H1 (cell line): ENCODE results near the gene GDNF. TPM values are rescaled to one million over a fixed set of nuclear protein-coding genes. Genes with fewer than 3 reads are reported as not detected.

Experiments used
- CTCF ChIA-PET: fragments of 300-600 bp; sonication (Branson Sonifier 250); formaldehyde crosslinking; loops from one replicate; lab custom pipeline; 2021; ENCODE audit not compliant: partially characterized antibody; lab: Charles Lee
- POLR2A ChIA-PET: fragments of 300-600 bp; sonication (Branson Sonifier 250); formaldehyde crosslinking; loops from one replicate; lab custom pipeline; 2021; ENCODE audit warnings: inconsistent platforms; ENCODE audit not compliant: partially characterized antibody; lab: Charles Lee
- DNase-seq, 2 experiments: peaks; one replicate each; pipeline versions ENCODE4 v3.0.0 to v3.0.0-alpha.2; 2010 to 2022; ENCODE audit warnings: low spot score in 2 of 2, low read depth in 1 of 2, mixed read lengths in 1 of 2
- FAIRE-seq: peaks from 2 replicates; lab custom pipeline; 2011; peaks lifted over from hg19 to GRCh38; lab: Jason Lieb, UNC
- H2AFZ ChIP-seq: 2 replicates; pipeline ENCODE4 v1.8.1; 2012; ENCODE audit warnings: low read length, inconsistent platforms
- H2AK5ac ChIP-seq: 2 replicates; pipeline ENCODE4 v1.6.1; 2013; ENCODE audit warnings: low read depth, low read length
- H2BK120ac ChIP-seq: replicated peaks from 2 replicates; pipeline ENCODE3; 2013; ENCODE audit warnings: low read depth, low read length, inconsistent platforms
- H2BK12ac ChIP-seq: 2 replicates; pipeline ENCODE4 v1.6.1; 2013; ENCODE audit warnings: low read depth, low read length
- H2BK15ac ChIP-seq: 2 replicates; pipeline ENCODE4 v1.6.1; 2013; ENCODE audit warnings: low read length
- H2BK20ac ChIP-seq: 2 replicates; pipeline ENCODE4 v1.6.1; 2013; ENCODE audit warnings: low read length
- H2BK5ac ChIP-seq: 2 replicates; pipeline ENCODE4 v1.6.1; 2013; ENCODE audit warnings: low read depth, low read length
- H3K14ac ChIP-seq: 2 replicates; pipeline ENCODE4 v1.6.1; 2013; ENCODE audit warnings: inconsistent platforms; ENCODE audit not compliant: insufficient read length
- H3K18ac ChIP-seq: 2 replicates; pipeline ENCODE4 v1.6.1; 2013; ENCODE audit warnings: low read length; ENCODE audit errors: extremely low read depth
- H3K23ac ChIP-seq: 2 replicates; pipeline ENCODE4 v1.6.1; 2013; ENCODE audit warnings: inconsistent platforms; ENCODE audit not compliant: insufficient read length
- H3K23me2 ChIP-seq: 2 replicates; pipeline ENCODE4 v1.6.1; 2013; ENCODE audit warnings: low read depth, low read length
- H3K27ac ChIP-seq: 2 replicates; pipeline ENCODE4 v1.6.1; 2011; ENCODE audit warnings: low read depth, low read length, inconsistent platforms
- H3K27me3 ChIP-seq, 4 experiments: replicated peaks in 1 of 4; 1 replicate in 1 of 4; 2 replicates in 3 of 4; pipeline versions ENCODE4 v1.6.1 to v1.8.1; 2011 to 2013; ENCODE audit warnings: low read length in 3 of 4, mild to moderate bottlenecking in 3 of 4, inconsistent platforms in 2 of 4, mixed read lengths in 2 of 4, moderate library complexity in 1 of 4; ENCODE audit not compliant: control insufficient read depth in 3 of 4, insufficient read depth in 3 of 4; ENCODE audit errors: extremely low read depth in 1 of 4
- H3K36me3 ChIP-seq, 4 experiments: 2 replicates each; pipeline versions ENCODE4 v1.6.1 to v1.8.1; 2011 to 2013; ENCODE audit warnings: mild to moderate bottlenecking in 4 of 4, low read length in 3 of 4, moderate library complexity in 2 of 4, control low read depth in 1 of 4, inconsistent platforms in 1 of 4; ENCODE audit not compliant: insufficient read depth in 4 of 4, control insufficient read depth in 2 of 4
- H3K4ac ChIP-seq: replicated peaks from 2 replicates; pipeline ENCODE3; 2013; ENCODE audit warnings: low read length, low read depth, mixed read lengths, inconsistent platforms; ENCODE audit not compliant: insufficient read length
- H3K4me1 ChIP-seq, 4 experiments: replicated peaks in 1 of 4; 1 replicate in 1 of 4; 2 replicates in 3 of 4; pipeline versions ENCODE4 v1.6.1 to v1.8.1; 2011 to 2013; ENCODE audit warnings: low read length in 3 of 4, inconsistent platforms in 2 of 4, mixed read lengths in 1 of 4; ENCODE audit not compliant: insufficient read depth in 4 of 4, control insufficient read depth in 3 of 4
- H3K4me2 ChIP-seq, 2 experiments: 2 replicates each; pipeline versions ENCODE4 v1.6.1 to v1.8.1; 2011 to 2013; ENCODE audit warnings: low read depth in 2 of 2, low read length in 2 of 2, control low read depth in 1 of 2, inconsistent platforms in 1 of 2, mild to moderate bottlenecking in 1 of 2; ENCODE audit not compliant: insufficient read depth in 1 of 2
- H3K4me3 ChIP-seq, 4 experiments: fragments of 200-600, 300-600 bp in 1 of 4; sonication (generic), shearing (Covaris generic), sonication (Bioruptor Twin) in 1 of 4; 2 replicates each; pipeline versions ENCODE4 v1.5.1 to v1.8.1; 2011 to 2016; ENCODE audit warnings: low read length in 4 of 4, low read depth in 3 of 4, control low read depth in 2 of 4, inconsistent platforms in 2 of 4, mild to moderate bottlenecking in 2 of 4, mixed read lengths in 1 of 4, moderate library complexity in 1 of 4; ENCODE audit not compliant: insufficient read depth in 2 of 4; ENCODE audit errors: extremely low read depth in 1 of 4
- H3K56ac ChIP-seq: replicated peaks from 2 replicates; pipeline ENCODE3; 2013; ENCODE audit warnings: low read depth, mild to moderate bottlenecking, mixed read lengths, low read length, inconsistent platforms; ENCODE audit not compliant: insufficient read length
- H3K79me1 ChIP-seq: 2 replicates; pipeline ENCODE4 v1.6.1; 2013; ENCODE audit warnings: low read depth, low read length, control low read depth
- H3K79me2 ChIP-seq, 2 experiments: 2 replicates each; pipeline versions ENCODE4 v1.6.1 to v1.8.1; 2012 to 2013; ENCODE audit warnings: low read length in 2 of 2, mild to moderate bottlenecking in 2 of 2, inconsistent platforms in 1 of 2; ENCODE audit not compliant: insufficient read depth in 2 of 2, control insufficient read depth in 1 of 2
- H3K9ac ChIP-seq, 4 experiments: replicated peaks in 1 of 4; 1 replicate in 1 of 4; 2 replicates in 3 of 4; pipeline versions ENCODE4 v1.6.1 to v1.8.1; 2011 to 2013; ENCODE audit warnings: low read depth in 3 of 4, low read length in 3 of 4, control low read depth in 2 of 4, mild to moderate bottlenecking in 2 of 4, moderate library complexity in 2 of 4, inconsistent platforms in 1 of 4; ENCODE audit errors: extremely low read depth in 1 of 4
- H3K9me3 ChIP-seq, 2 experiments: 2 replicates each; pipeline versions ENCODE4 v1.6.1 to v1.8.1; 2012 to 2013; ENCODE audit warnings: mild to moderate bottlenecking in 2 of 2, moderate library complexity in 2 of 2, control low read depth in 1 of 2, inconsistent platforms in 1 of 2, low read depth in 1 of 2, low read length in 1 of 2, mixed read lengths in 1 of 2; ENCODE audit not compliant: insufficient read depth in 2 of 2
- H4K20me1 ChIP-seq, 2 experiments: replicated peaks in 1 of 2; 2 replicates each; pipeline versions ENCODE3 to v1.8.1; 2011 to 2013; ENCODE audit warnings: inconsistent platforms in 2 of 2, low read length in 2 of 2, mild to moderate bottlenecking in 1 of 2; ENCODE audit not compliant: insufficient read depth in 2 of 2, control insufficient read depth in 1 of 2
- H4K5ac ChIP-seq: 2 replicates; pipeline ENCODE4 v1.6.1; 2013; ENCODE audit warnings: low read length, low read depth, mixed read lengths, inconsistent platforms; ENCODE audit not compliant: insufficient read length
- H4K8ac ChIP-seq: 2 replicates; pipeline ENCODE4 v1.8.0; 2013; ENCODE audit warnings: mild to moderate bottlenecking, moderate library complexity, low read length, inconsistent platforms; ENCODE audit not compliant: insufficient read depth; ENCODE audit errors: extremely low read depth
- H4K91ac ChIP-seq: replicated peaks from 2 replicates; pipeline ENCODE3; 2013; ENCODE audit warnings: low read length, mixed read lengths, inconsistent platforms; ENCODE audit not compliant: insufficient read length
- ASH2L ChIP-seq: fragments of 200-600, 300-600 bp; sonication (generic); IDR thresholded peaks from one replicate; pipeline ENCODE4 v1.7.1; 2017; ENCODE audit warnings: low read length
- FOSL1 ChIP-seq: IDR thresholded peaks from 2 replicates; pipeline ENCODE4 v1.6.1; 2011; ENCODE audit warnings: mild to moderate bottlenecking, low read depth, low read length, moderate library complexity; ENCODE audit not compliant: insufficient read depth
- KDM5A ChIP-seq: fragments of 200-600 bp; IDR thresholded peaks from 2 replicates; pipeline ENCODE4 v1.7.1; 2012; ENCODE audit warnings: mild to moderate bottlenecking, low read length, inconsistent platforms, mixed read lengths
- POU5F1 ChIP-seq: IDR thresholded peaks from 2 replicates; pipeline ENCODE4 v1.6.1; 2011; ENCODE audit warnings: low read depth, mild to moderate bottlenecking, low read length, moderate library complexity
- RFX5 ChIP-seq: IDR thresholded peaks from 2 replicates; pipeline ENCODE4 v1.6.1; 2011; ENCODE audit warnings: low read depth, low read length, improper control_type of control experiment, borderline replicate concordance
- SIRT6 ChIP-seq: IDR thresholded peaks from one replicate; pipeline ENCODE4 v1.7.1; 2012; ENCODE audit warnings: low read length, inconsistent platforms
- SIX5 ChIP-seq: IDR thresholded peaks from 2 replicates; pipeline ENCODE4 v1.6.1; 2011; ENCODE audit warnings: mild to moderate bottlenecking, low read depth, low read length
- SP4 ChIP-seq: IDR thresholded peaks from 2 replicates; pipeline ENCODE4 v1.6.1; 2012; ENCODE audit warnings: low read length, inconsistent platforms
- ZNF274 ChIP-seq: IDR thresholded peaks from 2 replicates; pipeline ENCODE4 v1.7.0; 2012; ENCODE audit warnings: low read length, borderline replicate concordance; ENCODE audit errors: extremely low read depth
- WGBS, 2 experiments: shearing (Covaris generic) in 1 of 2; methylation state at CpG; one replicate each; pipeline versions ENCODE4 v1.1.6 to v1.1.7; 2013 to 2015; ENCODE audit warnings: low lambda C conversion rate in 2 of 2, mixed read lengths in 2 of 2, inconsistent platforms in 1 of 2, low coverage in 1 of 2, missing lambda C conversion rate in 1 of 2; ENCODE audit not compliant: insufficient replicate concordance in 2 of 2, insufficient coverage in 1 of 2, insufficient read length in 1 of 2; ENCODE audit errors: extremely low coverage in 1 of 2, missing lambda C conversion rate in 1 of 2; 5-methylcytosine and 5-hydroxymethylcytosine counted together
- polyA plus RNA-seq, 7 experiments: library from polyadenylated mRNA; depleted of rRNA in 3 of 7; stranded (reverse) in 5 of 7; unstranded in 2 of 7; fragments of >200 nt in 5 of 7; fragments of 200-250 nt in 2 of 7; gene quantifications; 1 replicate in 5 of 7; 2 replicates in 1 of 7; 4 replicates in 1 of 7; pipeline versions ENCODE4 v1.2.1 to v1.2.3, GENCODE V29; 2011 to 2013; ENCODE audit warnings: missing spikeins in 2 of 7, mixed read lengths in 2 of 7
- total RNA-seq: library from RNA; stranded (reverse); fragmentation: NEBNext Ultra II Directional; extraction: Animal tissue kit (Norgen Biotek cat#: 25700); gene quantifications from 2 replicates; pipeline ENCODE4 v1.2.1, GENCODE V29; 2021
- TF ChIP-seq, protein P1 (sequence below): IDR thresholded peaks from 2 replicates; pipeline ENCODE4 v1.6.1; 2012; ENCODE audit warnings: low read length, inconsistent platforms
- TF ChIP-seq, protein P2 (sequence below), 3 experiments: IDR thresholded peaks; 1 replicate in 2 of 3; 2 replicates in 1 of 3; pipeline versions ENCODE4 v1.5.1 to v1.6.1; 2011; ENCODE audit warnings: low read length in 3 of 3, mild to moderate bottlenecking in 3 of 3, inconsistent platforms in 2 of 3, low read depth in 1 of 3, moderate library complexity in 1 of 3; ENCODE audit not compliant: insufficient read depth in 1 of 3; ENCODE audit errors: control extremely low read depth in 1 of 3

The GDNF gene
- total and polyA plus RNA-seq, 2 of the 8 experiments (the other 6 are each of a cell fraction or from before 2014, with no cell fraction given) = 0.15 to 2.0 TPM

DNA sequence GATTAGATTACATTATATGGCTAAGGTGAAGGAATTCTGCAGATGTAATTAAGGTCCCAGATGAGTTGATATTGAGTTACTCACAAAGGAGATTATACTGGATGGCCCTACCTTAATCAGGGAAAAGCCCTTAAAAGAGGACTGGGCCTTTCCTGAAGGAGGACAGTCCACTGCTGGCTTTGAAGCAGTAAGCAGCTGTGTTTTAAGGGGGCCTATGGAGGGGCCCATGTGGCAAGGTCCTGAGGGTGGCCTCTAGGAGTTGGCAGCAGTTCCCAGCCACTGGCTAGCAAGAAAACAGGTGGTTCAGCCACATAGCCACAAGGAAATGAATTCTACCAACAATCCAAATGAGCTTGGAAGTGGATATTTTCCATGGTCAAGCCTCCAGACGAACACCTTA, 36.4 kb upstream of the GDNF start:
- H4K20me1 ChIP-seq = peaks cover 0 to 2% of the 10 kb centered on the region in 2 experiments
- no peak overlapping the region for H2BK5ac ChIP-seq
- no peak overlapping the region for H2BK120ac ChIP-seq
- POLR2A ChIA-PET = no interaction called here
- no peak overlapping the region for H3K4me3 ChIP-seq
- H3K4ac ChIP-seq = no peak overlapping the region
- WGBS, 2 experiments = 92% methylated on average over 1 of the region's 1 CpG; no CpG with 5 or more reads in 1 of the 2 experiments
- no peak overlapping the region for H2BK12ac ChIP-seq
- H3K14ac ChIP-seq = no peak overlapping the region
- H3K4me1 ChIP-seq = no peaks in the 10 kb centered on the region; a peak in 1 of 7 replicates
- H4K5ac ChIP-seq = no peak overlapping the region
- H2AK5ac ChIP-seq = no peak overlapping the region
- no peak overlapping the region for H3K27ac ChIP-seq
- no peak overlapping the region for H3K18ac ChIP-seq
- CTCF ChIA-PET = interaction anchor here (0.6 to 2.4 kb wide), 3 partner anchors 14 to 317 kb away, joined by 3 to 9 read pairs (median 5); no protein-coding TSS in a partner anchor
- no peak for DNase-seq
- H2BK15ac ChIP-seq = no peak overlapping the region
- no peak overlapping the region for H3K4me2 ChIP-seq
- H3K23ac ChIP-seq = no peak overlapping the region
- H3K23me2 ChIP-seq = peaks cover 5% of the 10 kb centered on the region; the same call in 1 of the 2 replicates
- no peak overlapping the region for H4K91ac ChIP-seq
- H3K9ac ChIP-seq = no peak overlapping the region
- no peak overlapping the region for H2BK20ac ChIP-seq
- H3K9me3 ChIP-seq = 0 out of 4 replicates have a peak, but pooled peaks cover 0 to 3% of the 10 kb centered on the region in 2 experiments
- TF ChIP-seq SP4 (no peak), FOSL1 (no peak), SIRT6 (no peak), KDM5A (no peak), SIX5 (no peak), ZNF274 (no peak), RFX5 (no peak), POU5F1 (no peak), ASH2L (no peak)
- TF ChIP-seq, protein P1, sequence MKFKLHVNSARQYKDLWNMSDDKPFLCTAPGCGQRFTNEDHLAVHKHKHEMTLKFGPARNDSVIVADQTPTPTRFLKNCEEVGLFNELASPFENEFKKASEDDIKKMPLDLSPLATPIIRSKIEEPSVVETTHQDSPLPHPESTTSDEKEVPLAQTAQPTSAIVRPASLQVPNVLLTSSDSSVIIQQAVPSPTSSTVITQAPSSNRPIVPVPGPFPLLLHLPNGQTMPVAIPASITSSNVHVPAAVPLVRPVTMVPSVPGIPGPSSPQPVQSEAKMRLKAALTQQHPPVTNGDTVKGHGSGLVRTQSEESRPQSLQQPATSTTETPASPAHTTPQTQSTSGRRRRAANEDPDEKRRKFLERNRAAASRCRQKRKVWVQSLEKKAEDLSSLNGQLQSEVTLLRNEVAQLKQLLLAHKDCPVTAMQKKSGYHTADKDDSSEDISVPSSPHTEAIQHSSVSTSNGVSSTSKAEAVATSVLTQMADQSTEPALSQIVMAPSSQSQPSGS = no peak
- TF ChIP-seq, protein P2, sequence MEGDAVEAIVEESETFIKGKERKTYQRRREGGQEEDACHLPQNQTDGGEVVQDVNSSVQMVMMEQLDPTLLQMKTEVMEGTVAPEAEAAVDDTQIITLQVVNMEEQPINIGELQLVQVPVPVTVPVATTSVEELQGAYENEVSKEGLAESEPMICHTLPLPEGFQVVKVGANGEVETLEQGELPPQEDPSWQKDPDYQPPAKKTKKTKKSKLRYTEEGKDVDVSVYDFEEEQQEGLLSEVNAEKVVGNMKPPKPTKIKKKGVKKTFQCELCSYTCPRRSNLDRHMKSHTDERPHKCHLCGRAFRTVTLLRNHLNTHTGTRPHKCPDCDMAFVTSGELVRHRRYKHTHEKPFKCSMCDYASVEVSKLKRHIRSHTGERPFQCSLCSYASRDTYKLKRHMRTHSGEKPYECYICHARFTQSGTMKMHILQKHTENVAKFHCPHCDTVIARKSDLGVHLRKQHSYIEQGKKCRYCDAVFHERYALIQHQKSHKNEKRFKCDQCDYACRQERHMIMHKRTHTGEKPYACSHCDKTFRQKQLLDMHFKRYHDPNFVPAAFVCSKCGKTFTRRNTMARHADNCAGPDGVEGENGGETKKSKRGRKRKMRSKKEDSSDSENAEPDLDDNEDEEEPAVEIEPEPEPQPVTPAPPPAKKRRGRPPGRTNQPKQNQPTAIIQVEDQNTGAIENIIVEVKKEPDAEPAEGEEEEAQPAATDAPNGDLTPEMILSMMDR (IDR thresholded peaks at IDR 0.05; ENCODE audit: control extremely low read depth in 1 of 3, insufficient read depth in 1 of 3, low read depth in 1 of 3, low read length in 3 of 3) = no peak
- TF ChIP-seq, all 59 proteins: peak for 0
- Histone ChIP-seq H3K79me2 (no peaks in the 10 kb centered on the region), H3K79me1 (no peaks in the 10 kb centered on the region), H3K56ac (no peak overlapping the region), H3K36me3 (no peaks in the 10 kb centered on the region), H3K27me3 (no peaks in the 10 kb centered on the region; a peak in 1 of 7 replicates), H2AFZ (no peak overlapping the region), H4K8ac (no peak overlapping the region)
- FAIRE-seq = no peak
